Measurements from ENCODE around the gene NAV3. TPM values are rescaled to one million over a fixed set of nuclear protein-coding genes. Genes with fewer than 3 reads are reported as not detected.

The NAV3 gene
- polyA plus RNA-seq, 1 of the 3 experiments (the other 2 are of a cell fraction), result 10.5 TPM

DNA sequence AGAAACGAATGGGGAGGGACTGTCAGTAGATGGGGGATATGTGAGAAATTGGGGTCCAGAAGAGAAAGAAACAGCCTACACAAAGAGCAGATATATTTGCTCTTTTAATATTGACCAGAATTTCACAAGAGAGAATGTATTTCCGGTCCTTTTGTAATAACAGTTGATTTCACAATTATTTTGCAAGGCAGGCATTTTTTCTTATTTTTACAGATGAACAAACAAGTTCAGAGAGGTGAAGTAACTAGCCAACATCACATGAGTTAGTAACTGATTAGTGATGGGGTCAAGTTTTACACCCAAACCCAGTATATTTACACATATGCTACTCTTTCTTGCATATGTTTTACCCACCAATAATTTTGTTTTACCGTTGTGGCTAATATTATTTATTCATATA, 188.2 kb downstream of the NAV3 start:
- H3F3A ChIP-seq (replicated peaks; ENCODE audit: insufficient read depth), result peaks cover 8% of the 10 kb centered on the region
- no peak overlapping the region for H3K9ac ChIP-seq
- H2AFZ ChIP-seq (ENCODE audit: low read depth), result no peak overlapping the region
- H3K9me3 ChIP-seq, result no peaks in the 10 kb centered on the region
- H3K27me3 ChIP-seq (ENCODE audit: insufficient read depth), result no peaks in the 10 kb centered on the region
- no peaks in the 10 kb centered on the region; a peak in 1 of 4 replicates for H3K4me1 ChIP-seq (ENCODE audit: control insufficient read depth in 1 of 2, insufficient read depth in 2 of 2, low read depth in 1 of 2, low read length in 1 of 2)
- H3K79me2 ChIP-seq (ENCODE audit: insufficient read depth), result peaks cover 4% of the 10 kb centered on the region; the same call in 1 of the 2 replicates
- no peak overlapping the region for H3K4me2 ChIP-seq
- H3K4me3 ChIP-seq (ENCODE audit: low read depth in 2 of 2, low read length in 1 of 2), result no peak overlapping the region
- TF ChIP-seq TCF12 (IDR thresholded peaks at IDR 0.05) (no peak), NFIC (IDR thresholded peaks at IDR 0.05; ENCODE audit: borderline replicate concordance) (no peak), IRF3 (IDR thresholded peaks at IDR 0.05; ENCODE audit: low read depth, low read length) (no peak), RXRA (IDR thresholded peaks at IDR 0.05; ENCODE audit: borderline replicate concordance, low read depth) (no peak), MEF2A (IDR thresholded peaks at IDR 0.05; ENCODE audit: borderline replicate concordance, low read depth) (no peak), RCOR1 (IDR thresholded peaks at IDR 0.05; ENCODE audit: low read length) (no peak), FOXM1 (IDR thresholded peaks at IDR 0.05; ENCODE audit: low read depth) (no peak), PBX3 (IDR thresholded peaks at IDR 0.05) (no peak), TEAD4 (IDR thresholded peaks at IDR 0.05; ENCODE audit: borderline replicate concordance, insufficient read depth) (no peak), CHD2 (IDR thresholded peaks at IDR 0.05; ENCODE audit: low read length, partially characterized antibody) (no peak), TAF1 (IDR thresholded peaks at IDR 0.05; ENCODE audit: borderline replicate concordance, low read depth, low read length) (no peak), GABPA (IDR thresholded peaks at IDR 0.05; ENCODE audit: low read depth) (no peak)
- TF ChIP-seq, protein P1, sequence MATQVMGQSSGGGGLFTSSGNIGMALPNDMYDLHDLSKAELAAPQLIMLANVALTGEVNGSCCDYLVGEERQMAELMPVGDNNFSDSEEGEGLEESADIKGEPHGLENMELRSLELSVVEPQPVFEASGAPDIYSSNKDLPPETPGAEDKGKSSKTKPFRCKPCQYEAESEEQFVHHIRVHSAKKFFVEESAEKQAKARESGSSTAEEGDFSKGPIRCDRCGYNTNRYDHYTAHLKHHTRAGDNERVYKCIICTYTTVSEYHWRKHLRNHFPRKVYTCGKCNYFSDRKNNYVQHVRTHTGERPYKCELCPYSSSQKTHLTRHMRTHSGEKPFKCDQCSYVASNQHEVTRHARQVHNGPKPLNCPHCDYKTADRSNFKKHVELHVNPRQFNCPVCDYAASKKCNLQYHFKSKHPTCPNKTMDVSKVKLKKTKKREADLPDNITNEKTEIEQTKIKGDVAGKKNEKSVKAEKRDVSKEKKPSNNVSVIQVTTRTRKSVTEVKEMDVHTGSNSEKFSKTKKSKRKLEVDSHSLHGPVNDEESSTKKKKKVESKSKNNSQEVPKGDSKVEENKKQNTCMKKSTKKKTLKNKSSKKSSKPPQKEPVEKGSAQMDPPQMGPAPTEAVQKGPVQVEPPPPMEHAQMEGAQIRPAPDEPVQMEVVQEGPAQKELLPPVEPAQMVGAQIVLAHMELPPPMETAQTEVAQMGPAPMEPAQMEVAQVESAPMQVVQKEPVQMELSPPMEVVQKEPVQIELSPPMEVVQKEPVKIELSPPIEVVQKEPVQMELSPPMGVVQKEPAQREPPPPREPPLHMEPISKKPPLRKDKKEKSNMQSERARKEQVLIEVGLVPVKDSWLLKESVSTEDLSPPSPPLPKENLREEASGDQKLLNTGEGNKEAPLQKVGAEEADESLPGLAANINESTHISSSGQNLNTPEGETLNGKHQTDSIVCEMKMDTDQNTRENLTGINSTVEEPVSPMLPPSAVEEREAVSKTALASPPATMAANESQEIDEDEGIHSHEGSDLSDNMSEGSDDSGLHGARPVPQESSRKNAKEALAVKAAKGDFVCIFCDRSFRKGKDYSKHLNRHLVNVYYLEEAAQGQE (IDR thresholded peaks at IDR 0.05; ENCODE audit: low read depth, low read length), result no peak
- 82% methylated on average over 3 of the region's 3 CpGs for WGBS (ENCODE audit: low lambda C conversion rate)
- H4K20me1 ChIP-seq (ENCODE audit: insufficient read depth), result no peaks in the 10 kb centered on the region; the same call in 1 of the 2 replicates
- ChIA-PET POLR2A (no interaction called here), CTCF (no interaction called here)
- H3K27ac ChIP-seq (ENCODE audit: low read depth in 2 of 2, low read length in 1 of 2), result no peak overlapping the region
- H3K36me3 ChIP-seq (replicated peaks in 1 of 2; ENCODE audit: control insufficient read depth in 1 of 2, insufficient read depth in 2 of 2, low read length in 1 of 2), result peaks cover 12 to 25% of the 10 kb centered on the region in 2 experiments
- DNase-seq, result no peak
- H3K9me2 ChIP-seq, result no peaks in the 10 kb centered on the region
